K562 (cell line): ENCODE results near the gene ATP9A. TPM values are rescaled to one million over a fixed set of nuclear protein-coding genes. Genes with fewer than 3 reads are reported as not detected.

Experiments used
- ARID3B ChIP-seq: fragments of 250-450 bp; sonication (Bioruptor Pico); IDR thresholded peaks from 2 replicates; pipeline ENCODE4 v1.4.0; 2020; ENCODE audit warnings: borderline replicate concordance
- ARNT ChIP-seq, 2 experiments: fragments of 450-650 bp; IDR thresholded peaks; 2 replicates each; pipeline ENCODE4 v1.6.1; 2016; ENCODE audit warnings: mild to moderate bottlenecking in 1 of 2
- FOS ChIP-seq: IDR thresholded peaks from 3 replicates; pipeline ENCODE4 v1.6.1; 2011; ENCODE audit not compliant: insufficient read length; ENCODE audit errors: extremely low read depth
- HMG20A ChIP-seq: fragments of 450-650 bp; formaldehyde crosslinking; conservative IDR thresholded peaks from 2 replicates; pipeline ENCODE4 v1.4.0; 2020; ENCODE audit warnings: mild to moderate bottlenecking, mixed read lengths
- KDM1A ChIP-seq, 2 experiments: fragments of 450-650 bp; IDR thresholded peaks; 2 replicates each; pipeline ENCODE4 v1.6.1; 2016; ENCODE audit warnings: mild to moderate bottlenecking in 2 of 2
- LARP7 ChIP-seq: fragments of 450-650 bp; IDR thresholded peaks from 2 replicates; pipeline ENCODE4 v1.6.1; 2016
- LEF1 ChIP-seq: fragments of 450-650 bp; IDR thresholded peaks from 2 replicates; pipeline ENCODE4 v1.6.1; 2016; ENCODE audit warnings: mild to moderate bottlenecking
- MAFF ChIP-seq: IDR thresholded peaks from 2 replicates; pipeline ENCODE4 v1.6.1; 2012; ENCODE audit warnings: low read length, improper control_type of control experiment
- MBD1 ChIP-seq: fragments of 250-450 bp; sonication (Bioruptor Pico); IDR thresholded peaks from 2 replicates; pipeline ENCODE4 v1.8.0; 2022; ENCODE audit warnings: inconsistent platforms
- PKNOX1 ChIP-seq: fragments of 450-650 bp; IDR thresholded peaks from 2 replicates; pipeline ENCODE4 v1.6.1; 2016
- PRMT5 ChIP-seq: sonication (generic); formaldehyde crosslinking; IDR thresholded peaks from 2 replicates; pipeline ENCODE4 v1.5.0; 2020; ENCODE audit warnings: missing genetic modification reagents
- SMARCE1 ChIP-seq: fragments of 450-650 bp; IDR thresholded peaks from 2 replicates; pipeline ENCODE4 v1.7.1; 2016; ENCODE audit warnings: mild to moderate bottlenecking
- SRSF9 ChIP-seq: fragments of 200-400 bp; formaldehyde crosslinking; IDR thresholded peaks from 2 replicates; pipeline ENCODE4 v1.6.1; 2017; ENCODE audit warnings: low read depth, low read length, borderline replicate concordance
- TBL1XR1 ChIP-seq, 2 experiments: IDR thresholded peaks; 2 replicates each; pipeline ENCODE4 v1.6.1; 2012; ENCODE audit warnings: improper control_type of control experiment in 2 of 2, low read length in 2 of 2, mild to moderate bottlenecking in 1 of 2
- ZNF280B ChIP-seq: fragments of 250-450 bp; sonication (Bioruptor Pico); IDR thresholded peaks from 2 replicates; pipeline ENCODE4 v1.5.1; 2021; ENCODE audit warnings: mild to moderate bottlenecking
- polyA plus RNA-seq, 8 experiments: library from polyadenylated mRNA; depleted of rRNA in 4 of 8; stranded (reverse) in 5 of 8; unstranded in 3 of 8; fragments of >200 nt; fragmentation: Nextera tagmentation in 2 of 8; fragmentation: Illumina TruSeq in 1 of 8; extraction: Ambion mirVana in 2 of 8; extraction: Trizol in 1 of 8; gene quantifications; 2 replicates each; pipeline versions ENCODE4 v1.2.1 to v1.2.3, GENCODE V29; 2011 to 2014; ENCODE audit warnings: inconsistent platforms in 1 of 8, missing spikeins in 1 of 8
- total RNA-seq, 7 experiments: library from RNA; depleted of rRNA in 6 of 7; stranded (reverse); fragments of >200 nt in 6 of 7; fragmentation: Illumina TruSeq in 2 of 7; extraction: Trizol in 2 of 7; gene quantifications; 2 replicates each; pipeline versions ENCODE4 v1.2.1 to v1.2.3, GENCODE V29; 2011 to 2021; ENCODE audit warnings: low replicate concordance in 1 of 7
- TF ChIP-seq, protein P1 (sequence below): fragments of 450-650 bp; IDR thresholded peaks from 2 replicates; pipeline ENCODE4 v1.6.1; 2014; ENCODE audit warnings: low read depth, mild to moderate bottlenecking, moderate library complexity, borderline replicate concordance
- TF ChIP-seq, protein P2 (sequence below): sonication (generic); formaldehyde crosslinking; IDR thresholded peaks from 2 replicates; pipeline ENCODE4 v1.8.0; 2023; ENCODE audit warnings: mild to moderate bottlenecking, missing genetic modification reagents

Gene ATP9A
- total and polyA plus RNA-seq, 9 of the 15 experiments (the other 6 are each of a cell fraction or from before 2014, with no cell fraction given), result 0.18 to 0.62 (median 0.29) TPM

GRCh38 chr20:51563486-51564332 is 204.5 kb downstream of the ATP9A start (continued):
- TF ChIP-seq MBD1 (no peak), FOS (peak; percentile 62), LEF1 (no peak), PKNOX1 (no peak), MAFF (peak; percentile 45; the same call in 1 of the 2 replicates), SMARCE1 (peak; percentile 90), PRMT5 (CRISPR knock-in tag) (no peak), ARNT (IDR thresholded peaks at IDR 0.05) (no peak), KDM1A (IDR thresholded peaks at IDR 0.05) (peak in 1 of 2 experiments; percentile 35; a peak in 1 of 4 replicates), HMG20A (CRISPR knock-in tag) (no peak), SRSF9 (no peak), ZNF280B (CRISPR knock-in tag) (no peak), ARID3B (no peak), LARP7 (no peak), TBL1XR1 (IDR thresholded peaks at IDR 0.05; ENCODE audit: low read length in 2 of 2) (no peak)
- TF ChIP-seq, protein P1, sequence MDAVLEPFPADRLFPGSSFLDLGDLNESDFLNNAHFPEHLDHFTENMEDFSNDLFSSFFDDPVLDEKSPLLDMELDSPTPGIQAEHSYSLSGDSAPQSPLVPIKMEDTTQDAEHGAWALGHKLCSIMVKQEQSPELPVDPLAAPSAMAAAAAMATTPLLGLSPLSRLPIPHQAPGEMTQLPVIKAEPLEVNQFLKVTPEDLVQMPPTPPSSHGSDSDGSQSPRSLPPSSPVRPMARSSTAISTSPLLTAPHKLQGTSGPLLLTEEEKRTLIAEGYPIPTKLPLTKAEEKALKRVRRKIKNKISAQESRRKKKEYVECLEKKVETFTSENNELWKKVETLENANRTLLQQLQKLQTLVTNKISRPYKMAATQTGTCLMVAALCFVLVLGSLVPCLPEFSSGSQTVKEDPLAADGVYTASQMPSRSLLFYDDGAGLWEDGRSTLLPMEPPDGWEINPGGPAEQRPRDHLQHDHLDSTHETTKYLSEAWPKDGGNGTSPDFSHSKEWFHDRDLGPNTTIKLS, result no peak
- TF ChIP-seq, protein P2, sequence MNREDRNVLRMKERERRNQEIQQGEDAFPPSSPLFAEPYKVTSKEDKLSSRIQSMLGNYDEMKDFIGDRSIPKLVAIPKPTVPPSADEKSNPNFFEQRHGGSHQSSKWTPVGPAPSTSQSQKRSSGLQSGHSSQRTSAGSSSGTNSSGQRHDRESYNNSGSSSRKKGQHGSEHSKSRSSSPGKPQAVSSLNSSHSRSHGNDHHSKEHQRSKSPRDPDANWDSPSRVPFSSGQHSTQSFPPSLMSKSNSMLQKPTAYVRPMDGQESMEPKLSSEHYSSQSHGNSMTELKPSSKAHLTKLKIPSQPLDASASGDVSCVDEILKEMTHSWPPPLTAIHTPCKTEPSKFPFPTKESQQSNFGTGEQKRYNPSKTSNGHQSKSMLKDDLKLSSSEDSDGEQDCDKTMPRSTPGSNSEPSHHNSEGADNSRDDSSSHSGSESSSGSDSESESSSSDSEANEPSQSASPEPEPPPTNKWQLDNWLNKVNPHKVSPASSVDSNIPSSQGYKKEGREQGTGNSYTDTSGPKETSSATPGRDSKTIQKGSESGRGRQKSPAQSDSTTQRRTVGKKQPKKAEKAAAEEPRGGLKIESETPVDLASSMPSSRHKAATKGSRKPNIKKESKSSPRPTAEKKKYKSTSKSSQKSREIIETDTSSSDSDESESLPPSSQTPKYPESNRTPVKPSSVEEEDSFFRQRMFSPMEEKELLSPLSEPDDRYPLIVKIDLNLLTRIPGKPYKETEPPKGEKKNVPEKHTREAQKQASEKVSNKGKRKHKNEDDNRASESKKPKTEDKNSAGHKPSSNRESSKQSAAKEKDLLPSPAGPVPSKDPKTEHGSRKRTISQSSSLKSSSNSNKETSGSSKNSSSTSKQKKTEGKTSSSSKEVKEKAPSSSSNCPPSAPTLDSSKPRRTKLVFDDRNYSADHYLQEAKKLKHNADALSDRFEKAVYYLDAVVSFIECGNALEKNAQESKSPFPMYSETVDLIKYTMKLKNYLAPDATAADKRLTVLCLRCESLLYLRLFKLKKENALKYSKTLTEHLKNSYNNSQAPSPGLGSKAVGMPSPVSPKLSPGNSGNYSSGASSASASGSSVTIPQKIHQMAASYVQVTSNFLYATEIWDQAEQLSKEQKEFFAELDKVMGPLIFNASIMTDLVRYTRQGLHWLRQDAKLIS (CRISPR knock-in tag), result no peak
